Caco-2 (cell line): ENCODE results near the gene TBXT. TPM values are rescaled to one million over a fixed set of nuclear protein-coding genes. Genes with fewer than 3 reads are reported as not detected.

Experiments
- BruUV-seq: library from RNA; stranded (reverse); fragments of 400-500 nt; replicated peaks from 2 replicates; lab custom pipeline; 2021; lab: Mats Ljungman, UMichigan
- CTCF ChIA-PET: fragments of 300-600 bp; sonication (Branson Sonifier 250); formaldehyde crosslinking; loops from one replicate; lab custom pipeline; 2022; ENCODE audit warnings: antibody characterized with exemption; lab: Charles Lee
- POLR2A ChIA-PET: fragments of 300-600 bp; sonication (Branson Sonifier 250); formaldehyde crosslinking; loops from one replicate; lab custom pipeline; 2022; ENCODE audit warnings: antibody characterized with exemption; lab: Charles Lee
- DNase-seq, 2 experiments: peaks; one replicate each; pipeline versions ENCODE4 v3.0.0 to v3.0.0-alpha.2; 2020 to 2022
- H3K27me3 ChIP-seq: replicated peaks from 2 replicates; pipeline ENCODE4 v1.6.0; 2011; ENCODE audit warnings: low read length; ENCODE audit not compliant: control insufficient read depth, insufficient read depth
- H3K36me3 ChIP-seq: 2 replicates; pipeline ENCODE4 v1.5.1; 2011; ENCODE audit warnings: low read length; ENCODE audit not compliant: control insufficient read depth, insufficient read depth
- H3K4me1 ChIP-seq: fragments of 250-450 bp; sonication (Bioruptor Pico); 2 replicates; pipeline ENCODE4 v1.5.1; 2020; ENCODE audit warnings: mild to moderate bottlenecking
- H3K4me3 ChIP-seq: 2 replicates; pipeline ENCODE4 v1.5.1; 2011; ENCODE audit warnings: low read depth, mild to moderate bottlenecking, control low read depth, low read length
- H3K9me3 ChIP-seq: fragments of 250-450 bp; sonication (Bioruptor Pico); 2 replicates; pipeline ENCODE4 v1.5.1; 2020; ENCODE audit warnings: mild to moderate bottlenecking, moderate library complexity
- H3K27ac Mint-ChIP-seq: one replicate; pipeline ENCODE4 v1.8.0; 2022; ENCODE audit warnings: mixed read lengths; ENCODE audit not compliant: unreplicated experiment
- H3K27me3 Mint-ChIP-seq: one replicate; pipeline ENCODE4 v1.8.0; 2022; ENCODE audit warnings: mixed read lengths; ENCODE audit not compliant: insufficient read depth, unreplicated experiment
- H3K36me3 Mint-ChIP-seq: one replicate; pipeline ENCODE4 v1.8.0; 2022; ENCODE audit warnings: mild to moderate bottlenecking, mixed read lengths; ENCODE audit not compliant: insufficient read depth, unreplicated experiment
- H3K4me1 Mint-ChIP-seq: one replicate; pipeline ENCODE4 v1.8.0; 2022; ENCODE audit warnings: low read depth, mixed read lengths; ENCODE audit not compliant: unreplicated experiment
- H3K4me3 Mint-ChIP-seq: one replicate; pipeline ENCODE4 v1.8.0; 2022; ENCODE audit warnings: mild to moderate bottlenecking, moderate library complexity, mixed read lengths; ENCODE audit not compliant: unreplicated experiment
- H3K9me3 Mint-ChIP-seq: one replicate; pipeline ENCODE4 v1.8.0; 2022; ENCODE audit warnings: mixed read lengths; ENCODE audit not compliant: unreplicated experiment
- intact Hi-C: fragments of 100-400 bp; cut with micrococcal nuclease; formaldehyde crosslinking; loops from one replicate; pipeline ENCODE4 v1.10.0; 2022; ENCODE audit not compliant: unreplicated experiment
- total RNA-seq: library from RNA; stranded (reverse); gene quantifications from 2 replicates; pipeline ENCODE4 v1.2.3, GENCODE V29; 2022
- TF ChIP-seq, protein P1 (sequence below), 2 experiments: fragments of 200-600 bp in 1 of 2; IDR thresholded peaks; 1 replicate in 1 of 2; 2 replicates in 1 of 2; pipeline versions ENCODE4 v1.5.1 to v1.8.0; 2011 to 2022; ENCODE audit warnings: antibody characterized with exemption in 1 of 2, control low read depth in 1 of 2, inconsistent platforms in 1 of 2, low read depth in 1 of 2, low read length in 1 of 2, mild to moderate bottlenecking in 1 of 2, moderate library complexity in 1 of 2; ENCODE audit not compliant: insufficient read depth in 1 of 2, severe bottlenecking in 1 of 2, unreplicated experiment in 1 of 2

Gene TBXT
- total RNA-seq, 1 experiment from 2014 or later, result not detected

DNA sequence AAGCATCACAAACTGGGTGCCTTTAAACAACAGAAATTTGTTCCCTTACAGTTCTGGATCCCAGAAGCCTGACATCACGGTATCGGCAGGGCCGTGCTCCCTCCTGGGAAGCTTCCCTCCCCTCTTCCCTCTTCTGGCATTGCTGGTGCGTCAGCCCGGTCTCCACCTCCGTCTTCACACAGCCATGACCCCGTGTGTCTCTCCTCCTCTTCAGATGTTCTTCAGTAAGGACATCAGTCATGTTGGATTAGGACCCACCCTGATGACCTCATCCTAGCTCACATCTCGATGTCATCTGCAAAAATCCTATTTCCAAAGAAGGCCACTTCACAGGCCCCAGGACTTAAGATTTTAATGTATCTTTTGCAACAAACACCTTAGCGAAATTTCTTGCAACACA is 38.4 kb upstream of the TBXT start:
- Histone ChIP-seq H3K4me1 (no peaks in the 10 kb centered on the region), H3K9me3 (no peaks in the 10 kb centered on the region), H3K27me3 (no peaks in the 10 kb centered on the region), H3K36me3 (no peaks in the 10 kb centered on the region), H3K4me3 (no peak overlapping the region)
- ChIA-PET POLR2A (no interaction called here), CTCF (no interaction called here)
- no TSS peak for BruUV-seq
- no peak overlapping the region for H3K4me3 Mint-ChIP-seq
- H3K36me3 Mint-ChIP-seq, result no peaks in the 10 kb centered on the region
- peaks cover 4% of the 10 kb centered on the region for H3K27me3 Mint-ChIP-seq
- no peak overlapping the region for H3K27ac Mint-ChIP-seq
- no peaks in the 10 kb centered on the region for H3K9me3 Mint-ChIP-seq
- TF ChIP-seq, protein P1, sequence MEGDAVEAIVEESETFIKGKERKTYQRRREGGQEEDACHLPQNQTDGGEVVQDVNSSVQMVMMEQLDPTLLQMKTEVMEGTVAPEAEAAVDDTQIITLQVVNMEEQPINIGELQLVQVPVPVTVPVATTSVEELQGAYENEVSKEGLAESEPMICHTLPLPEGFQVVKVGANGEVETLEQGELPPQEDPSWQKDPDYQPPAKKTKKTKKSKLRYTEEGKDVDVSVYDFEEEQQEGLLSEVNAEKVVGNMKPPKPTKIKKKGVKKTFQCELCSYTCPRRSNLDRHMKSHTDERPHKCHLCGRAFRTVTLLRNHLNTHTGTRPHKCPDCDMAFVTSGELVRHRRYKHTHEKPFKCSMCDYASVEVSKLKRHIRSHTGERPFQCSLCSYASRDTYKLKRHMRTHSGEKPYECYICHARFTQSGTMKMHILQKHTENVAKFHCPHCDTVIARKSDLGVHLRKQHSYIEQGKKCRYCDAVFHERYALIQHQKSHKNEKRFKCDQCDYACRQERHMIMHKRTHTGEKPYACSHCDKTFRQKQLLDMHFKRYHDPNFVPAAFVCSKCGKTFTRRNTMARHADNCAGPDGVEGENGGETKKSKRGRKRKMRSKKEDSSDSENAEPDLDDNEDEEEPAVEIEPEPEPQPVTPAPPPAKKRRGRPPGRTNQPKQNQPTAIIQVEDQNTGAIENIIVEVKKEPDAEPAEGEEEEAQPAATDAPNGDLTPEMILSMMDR (IDR thresholded peaks at IDR 0.05; ENCODE audit: insufficient read depth in 1 of 2, low read depth in 1 of 2, low read length in 1 of 2, severe bottlenecking in 1 of 2, unreplicated experiment in 1 of 2), result no peak
- intact Hi-C loops, result no loop called here
- no peaks in the 10 kb centered on the region for H3K4me1 Mint-ChIP-seq
- DNase-seq, result no peak

DNA sequence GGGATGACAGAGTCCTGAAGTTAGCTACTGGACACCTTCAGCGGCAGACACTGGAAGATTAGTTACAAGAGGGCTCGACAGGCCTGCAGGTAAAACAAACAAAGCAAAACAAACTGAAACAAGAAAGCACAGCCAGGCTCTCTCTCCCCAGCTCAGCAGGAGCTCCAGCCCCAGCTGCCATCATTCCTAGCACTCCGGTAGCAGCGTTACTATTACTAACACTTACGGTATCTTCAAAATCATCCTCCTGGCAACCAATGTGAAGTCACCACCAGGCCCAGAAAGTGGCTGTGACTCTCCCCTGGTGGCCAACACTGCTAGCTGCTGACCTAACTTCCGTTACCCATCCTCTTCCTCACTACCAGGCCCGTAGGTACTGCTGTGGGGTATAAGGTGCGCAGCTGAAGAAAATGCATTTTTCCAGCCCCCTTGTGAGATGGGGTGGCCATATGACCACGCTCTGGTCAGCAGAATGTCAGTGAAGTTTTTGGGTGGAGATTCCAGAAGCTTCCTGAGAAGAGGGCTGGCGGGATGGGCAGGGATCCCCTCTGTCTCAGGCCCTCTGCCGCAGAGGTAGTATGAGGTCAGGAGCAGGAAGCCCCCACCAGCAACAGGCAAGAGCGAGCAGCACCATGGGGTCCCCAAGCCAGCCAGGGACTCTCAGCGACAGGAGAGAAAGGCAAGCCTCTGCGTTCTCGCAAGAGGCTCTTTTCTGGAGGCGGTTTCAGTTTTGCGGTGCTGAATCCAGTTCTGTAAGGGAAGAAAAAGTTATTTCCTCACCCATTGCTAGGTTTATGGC is 37.4 kb upstream of the TBXT start:
- Histone ChIP-seq H3K4me1 (no peaks in the 10 kb centered on the region), H3K36me3 (no peaks in the 10 kb centered on the region), H3K27me3 (no peaks in the 10 kb centered on the region), H3K9me3 (no peaks in the 10 kb centered on the region), H3K4me3 (no peak overlapping the region)
- Mint-ChIP-seq H3K36me3 (no peaks in the 10 kb centered on the region), H3K4me3 (no peak overlapping the region), H3K4me1 (no peaks in the 10 kb centered on the region), H3K9me3 (no peaks in the 10 kb centered on the region), H3K27ac (no peak overlapping the region), H3K27me3 (peaks cover 3% of the 10 kb centered on the region)
- CTCF ChIA-PET, result interaction anchor here (0.6 kb wide), 1 partner anchor 72 kb away, joined by 5 read pairs; no protein-coding TSS in a partner anchor
- POLR2A ChIA-PET, result no interaction called here
- intact Hi-C loops, result no loop called here
- no peak for DNase-seq
- BruUV-seq, result no TSS peak
- TF ChIP-seq, protein P1 (IDR thresholded peaks at IDR 0.05; ENCODE audit: insufficient read depth in 1 of 2, low read depth in 1 of 2, low read length in 1 of 2, severe bottlenecking in 1 of 2, unreplicated experiment in 1 of 2), result no peak

GRCh38 chr6:166203641-166204222 is 36.1 kb upstream of the TBXT start:
- intact Hi-C loops, result no loop called here
- Mint-ChIP-seq H3K36me3 (no peaks in the 10 kb centered on the region), H3K27me3 (peaks cover 3% of the 10 kb centered on the region), H3K4me1 (no peaks in the 10 kb centered on the region), H3K27ac (no peak overlapping the region), H3K4me3 (no peak overlapping the region), H3K9me3 (no peaks in the 10 kb centered on the region)
- Histone ChIP-seq H3K4me1 (no peaks in the 10 kb centered on the region), H3K36me3 (no peaks in the 10 kb centered on the region), H3K9me3 (no peaks in the 10 kb centered on the region), H3K27me3 (no peaks in the 10 kb centered on the region), H3K4me3 (no peak overlapping the region)
- POLR2A ChIA-PET, result no interaction called here
- TF ChIP-seq, protein P1 (IDR thresholded peaks at IDR 0.05; ENCODE audit: insufficient read depth in 1 of 2, low read depth in 1 of 2, low read length in 1 of 2, severe bottlenecking in 1 of 2, unreplicated experiment in 1 of 2), result no peak
- CTCF ChIA-PET, result no interaction called here
- DNase-seq, result no peak
- no TSS peak for BruUV-seq
